Measurements from ENCODE around the gene C18orf63.

DNA sequence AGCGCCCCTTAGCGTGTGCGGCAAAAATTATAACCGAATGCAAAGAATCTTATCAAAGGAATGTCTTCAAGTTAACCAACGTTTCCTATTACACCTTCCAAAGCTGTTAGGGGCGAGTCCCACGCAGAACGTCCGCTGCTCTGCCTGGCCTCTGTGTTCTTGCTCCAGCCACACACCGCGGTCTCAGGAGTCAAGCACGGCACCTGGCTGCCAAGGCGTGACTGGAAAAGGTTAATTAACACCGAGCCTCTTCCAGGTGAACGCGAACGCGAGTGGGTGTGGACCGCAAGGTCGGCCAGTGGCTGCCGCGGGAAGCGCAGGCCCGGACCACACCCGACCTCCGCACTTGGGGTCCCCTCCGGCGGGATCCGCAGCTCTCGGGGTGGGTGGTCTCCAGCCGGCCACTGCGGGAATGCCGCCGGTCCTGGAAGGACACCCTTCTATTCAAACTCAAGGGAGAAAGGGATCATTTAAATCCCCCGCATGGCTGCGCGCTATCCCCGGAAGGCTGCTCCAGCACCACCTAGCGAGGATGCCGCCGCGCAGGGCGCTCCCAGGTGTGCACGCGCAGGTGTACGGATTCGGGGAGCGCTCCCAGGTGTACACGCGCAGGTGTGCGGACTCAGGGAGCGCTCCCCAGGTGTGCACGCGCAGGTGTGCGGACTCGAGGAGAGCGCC is 24.7 kb upstream of the C18orf63 start:
- TF ChIP-seq CTCF (conservative IDR thresholded peaks at IDR 0.05; ENCODE audit: low read length) = no peak
- no peak for TF ChIP-seq EZH2phosphoT487 (IDR thresholded peaks at IDR 0.05; ENCODE audit: borderline replicate concordance, low read depth, low read length)

Data from OCI-LY7 (cell line).